Activated T-helper 17 cell treated with anti-CD3 and anti-CD28 coated beads, Interleukin-2, amount 50 U/mL, for 72 hours (primary cell): ENCODE measurements around the gene BCL11A. TPM values are rescaled to one million over a fixed set of nuclear protein-coding genes. Genes with fewer than 3 reads are reported as not detected.

Source experiments
- ATAC-seq: fragments of 150-1000 bp; cut with Tn5 transposase; replicated peaks from 2 replicates; pipeline ENCODE4 v1.10.0; 2021; ENCODE audit warnings: mild to moderate bottlenecking, moderate library complexity
- H3K27ac Mint-ChIP-seq: one replicate; pipeline ENCODE4 v1.8.0; 2022; ENCODE audit warnings: mixed read lengths
- H3K27me3 Mint-ChIP-seq: one replicate; pipeline ENCODE4 v1.8.0; 2022; ENCODE audit warnings: mixed read lengths
- H3K36me3 Mint-ChIP-seq: one replicate; pipeline ENCODE4 v1.8.0; 2022; ENCODE audit warnings: low read depth, mild to moderate bottlenecking, mixed read lengths
- H3K4me1 Mint-ChIP-seq: one replicate; pipeline ENCODE4 v1.8.0; 2022; ENCODE audit warnings: mixed read lengths
- H3K4me3 Mint-ChIP-seq: one replicate; pipeline ENCODE4 v1.8.0; 2022; ENCODE audit warnings: mild to moderate bottlenecking, mixed read lengths
- H3K9me3 Mint-ChIP-seq: one replicate; pipeline ENCODE4 v1.8.0; 2022; ENCODE audit warnings: mixed read lengths
- total RNA-seq, 2 donors: library from RNA; stranded (reverse); gene quantifications; one replicate each; pipeline ENCODE4 v1.2.3, GENCODE V29; 2022

Gene BCL11A
- total RNA-seq, 2 donors from 2014 or later: 0.90 TPM; not detected in 1

DNA sequence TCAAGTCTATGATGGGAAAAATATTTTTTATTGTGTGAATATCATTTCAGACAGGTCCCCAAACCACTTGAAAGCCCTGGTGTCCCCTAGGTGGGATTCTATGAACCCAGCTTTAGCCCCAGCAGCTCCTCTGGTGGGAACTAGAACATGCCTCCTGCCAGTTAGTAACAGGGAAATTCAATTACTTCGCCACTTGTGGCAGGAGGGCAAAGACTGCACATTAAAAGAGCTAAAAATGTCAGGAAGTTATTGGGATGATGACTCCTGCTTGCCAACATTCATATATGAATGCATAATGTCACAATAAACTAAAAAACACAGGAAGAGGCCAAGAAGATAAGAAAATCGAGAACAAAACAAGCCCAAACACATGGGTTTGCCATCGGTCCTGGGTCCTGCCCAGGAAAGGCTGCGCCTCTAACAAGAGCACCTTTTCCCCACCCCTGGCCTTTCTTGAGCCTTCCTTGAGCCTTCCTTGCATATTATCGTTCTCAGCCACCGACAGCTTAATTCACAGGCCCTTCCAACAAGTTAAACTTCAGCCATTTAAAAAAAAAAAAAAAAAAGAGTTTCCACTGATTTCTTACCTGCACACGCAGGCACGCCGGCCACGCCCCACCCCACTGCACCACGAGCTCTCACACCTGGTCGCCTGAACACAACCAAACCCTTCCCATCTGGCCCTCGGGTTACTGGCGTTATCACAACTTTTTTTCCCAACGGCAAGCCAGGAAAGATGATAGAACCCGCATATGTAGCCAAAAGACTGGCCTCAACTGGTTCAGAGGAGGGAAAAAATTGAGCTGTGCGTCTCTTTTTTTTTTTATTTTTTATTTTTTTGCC lies 23.4 kb downstream of the BCL11A start:
- peaks cover 48% of the 10 kb centered on the region for H3K27me3 Mint-ChIP-seq

DNA sequence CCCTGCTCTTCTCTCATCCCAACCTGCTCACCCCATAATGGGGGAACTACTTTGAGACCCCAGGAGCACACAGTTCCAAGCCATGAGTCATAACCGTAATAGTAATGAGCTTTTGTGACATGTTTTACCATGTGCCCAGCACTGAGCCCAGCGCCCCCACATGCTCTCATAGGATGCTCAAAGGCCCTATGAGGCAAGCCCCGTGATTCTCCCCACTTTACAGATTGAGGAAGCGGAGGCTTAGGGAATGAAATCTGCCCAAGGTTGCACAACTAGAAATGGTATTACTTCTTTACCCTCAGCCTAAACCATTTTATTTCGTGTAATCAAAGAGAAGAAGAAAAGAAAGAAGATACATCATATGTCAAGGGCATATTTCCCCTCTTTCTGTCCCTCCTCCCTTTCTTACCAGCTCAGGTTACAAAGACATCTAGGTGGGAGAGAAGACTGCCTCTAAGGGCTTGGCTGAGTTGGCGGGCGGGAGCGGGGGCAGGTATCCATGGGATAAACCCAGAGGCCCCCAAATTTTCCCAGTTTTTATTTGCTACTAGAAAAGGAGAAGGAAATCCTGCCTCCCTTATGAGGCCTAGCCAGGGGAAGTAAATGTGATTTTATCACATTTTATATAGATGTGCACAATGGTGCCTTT lies 24.2 kb downstream of the BCL11A start:
- no peaks in the 10 kb centered on the region for H3K4me1 Mint-ChIP-seq
- H3K9me3 Mint-ChIP-seq: no peaks in the 10 kb centered on the region
- peaks cover 44% of the 10 kb centered on the region for H3K27me3 Mint-ChIP-seq
- no peak overlapping the region for H3K4me3 Mint-ChIP-seq
- no peak overlapping the region for H3K27ac Mint-ChIP-seq
- H3K36me3 Mint-ChIP-seq: no peaks in the 10 kb centered on the region
- ATAC-seq: no peak

More for the DNA sequence above, 23.4 kb downstream of the BCL11A start:
- Mint-ChIP-seq H3K36me3 (no peaks in the 10 kb centered on the region), H3K27ac (no peak overlapping the region), H3K9me3 (no peaks in the 10 kb centered on the region), H3K4me1 (no peaks in the 10 kb centered on the region), H3K4me3 (no peak overlapping the region)
- no peak for ATAC-seq

DNA sequence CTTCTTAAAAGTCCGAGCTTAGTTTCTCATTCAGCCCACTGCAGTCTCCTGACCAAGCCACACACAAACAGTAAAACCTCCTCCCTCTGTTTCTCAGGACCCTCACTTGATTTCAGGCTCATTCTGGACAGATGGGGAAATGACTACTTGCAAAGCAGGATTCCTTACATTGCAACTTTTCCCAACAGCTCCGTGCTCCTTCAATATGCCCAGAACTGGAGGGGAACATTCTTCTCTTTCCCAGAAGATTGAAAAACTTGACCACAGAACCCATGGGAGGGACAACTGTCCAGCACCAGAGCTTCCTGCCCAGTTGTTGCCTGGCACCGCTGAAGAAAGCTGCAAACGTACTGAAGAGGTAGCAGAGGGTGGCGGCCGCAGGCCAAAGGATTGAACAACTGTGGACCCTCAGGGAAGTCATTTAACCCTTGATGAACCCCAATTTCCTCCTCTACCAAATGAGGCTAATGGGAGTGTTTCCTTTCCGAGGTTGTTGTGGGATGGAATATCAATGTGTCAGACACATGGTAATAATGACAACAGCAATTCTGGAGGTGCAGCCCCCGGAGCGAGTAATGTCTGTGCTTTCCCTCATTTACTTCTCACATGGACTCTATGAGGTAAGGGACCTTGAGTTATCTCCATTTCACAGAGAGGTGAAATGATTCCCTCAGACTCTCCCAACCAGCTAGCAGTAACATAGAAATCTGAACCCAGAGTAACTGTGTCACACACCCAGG lies 25.0 kb downstream of the BCL11A start:
- no peak for ATAC-seq
- no peak overlapping the region for H3K27ac Mint-ChIP-seq
- H3K27me3 Mint-ChIP-seq: peaks cover 44% of the 10 kb centered on the region
- H3K36me3 Mint-ChIP-seq: no peaks in the 10 kb centered on the region
- no peaks in the 10 kb centered on the region for H3K9me3 Mint-ChIP-seq
- H3K4me1 Mint-ChIP-seq: no peaks in the 10 kb centered on the region
- no peak overlapping the region for H3K4me3 Mint-ChIP-seq

DNA sequence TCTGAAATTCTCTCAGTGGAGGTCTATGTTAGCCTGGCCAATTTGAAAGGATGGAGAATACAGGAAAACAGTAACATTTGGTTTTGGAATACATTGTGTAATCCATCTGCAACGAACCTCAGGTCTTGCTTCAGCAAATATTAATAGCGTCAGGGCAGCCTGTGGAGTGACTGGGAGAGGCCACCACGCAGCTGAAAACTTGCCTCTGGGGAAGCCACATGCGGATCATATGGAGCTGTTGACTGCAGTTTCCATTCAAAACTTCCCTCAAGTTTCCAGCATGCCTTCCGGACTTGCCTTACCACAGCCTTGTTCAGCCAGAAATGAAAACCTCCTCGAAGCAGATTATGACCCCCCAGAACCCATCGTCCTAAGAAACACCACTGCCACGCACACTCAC lies 25.7 kb downstream of the BCL11A start:
- H3K27me3 Mint-ChIP-seq: peaks cover 40% of the 10 kb centered on the region
- H3K4me3 Mint-ChIP-seq: no peak overlapping the region
- H3K27ac Mint-ChIP-seq: no peak overlapping the region
- no peak for ATAC-seq
- H3K4me1 Mint-ChIP-seq: no peaks in the 10 kb centered on the region
- no peaks in the 10 kb centered on the region for H3K36me3 Mint-ChIP-seq
- no peaks in the 10 kb centered on the region for H3K9me3 Mint-ChIP-seq

DNA sequence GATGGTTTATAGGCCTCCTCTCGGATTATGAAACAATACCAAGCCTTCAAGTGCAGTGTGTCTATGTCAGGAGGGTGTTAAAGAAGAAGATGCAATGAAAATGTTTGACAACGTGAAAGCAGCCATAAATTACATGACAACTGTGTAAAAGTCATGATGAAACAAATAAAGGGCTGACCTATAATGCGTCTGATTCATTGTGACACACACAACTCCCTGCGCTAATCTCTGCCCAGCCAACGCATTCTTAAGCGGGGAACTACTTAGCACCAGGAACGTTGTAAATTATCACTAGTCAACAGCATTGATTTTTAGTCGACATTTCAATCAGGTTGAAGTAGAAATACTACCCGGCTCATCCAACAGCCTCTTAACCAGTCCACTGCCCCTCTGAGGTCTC lies 26.8 kb downstream of the BCL11A start:
- Mint-ChIP-seq H3K27me3 (peaks cover 38% of the 10 kb centered on the region), H3K9me3 (no peaks in the 10 kb centered on the region), H3K4me3 (no peak overlapping the region), H3K36me3 (no peaks in the 10 kb centered on the region), H3K4me1 (no peaks in the 10 kb centered on the region), H3K27ac (no peak overlapping the region)
- no peak for ATAC-seq

DNA sequence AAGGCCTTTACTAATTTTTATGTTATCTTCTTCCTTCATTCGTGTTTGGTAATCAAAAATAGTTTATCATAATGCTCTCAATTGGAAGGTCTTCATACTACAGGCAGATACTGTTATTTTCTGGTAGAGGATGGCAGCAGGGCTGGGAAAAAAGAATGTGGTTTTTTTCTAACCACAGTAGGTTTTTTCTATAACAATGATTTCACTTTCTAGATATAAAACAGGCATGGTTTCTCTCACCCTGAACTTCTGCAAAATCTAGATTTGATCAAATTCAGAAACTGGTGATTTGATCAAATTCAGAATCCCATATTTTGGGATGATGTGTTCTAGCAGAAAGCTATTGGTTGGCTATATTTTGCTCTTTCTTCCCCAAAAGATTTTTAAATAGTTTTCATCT lies 27.6 kb downstream of the BCL11A start:
- Mint-ChIP-seq H3K27ac (no peak overlapping the region), H3K4me3 (no peak overlapping the region), H3K4me1 (no peaks in the 10 kb centered on the region), H3K9me3 (no peaks in the 10 kb centered on the region), H3K27me3 (peaks cover 37% of the 10 kb centered on the region), H3K36me3 (no peaks in the 10 kb centered on the region)
- ATAC-seq: no peak

DNA sequence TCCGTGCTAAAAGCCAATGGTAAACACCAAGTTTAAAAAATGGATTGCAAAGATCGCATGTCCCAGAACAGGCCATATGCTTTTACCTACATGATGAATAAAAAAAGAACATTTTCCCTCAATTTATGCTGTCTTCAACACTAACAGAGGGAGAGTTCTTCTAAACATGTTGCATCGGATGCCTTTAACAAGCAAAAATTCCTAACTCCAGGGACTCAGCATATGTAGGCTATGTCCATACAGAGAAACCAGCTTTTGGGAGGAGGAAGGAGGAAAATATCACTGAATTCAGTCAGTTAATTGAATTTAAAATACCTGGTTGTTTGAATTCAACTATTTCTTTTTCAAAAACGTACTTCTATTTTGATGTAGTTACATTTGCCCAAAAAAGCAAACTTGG lies 28.6 kb downstream of the BCL11A start:
- ATAC-seq: no peak
- Mint-ChIP-seq H3K27me3 (peaks cover 28% of the 10 kb centered on the region), H3K9me3 (no peaks in the 10 kb centered on the region), H3K4me3 (no peak overlapping the region), H3K4me1 (no peaks in the 10 kb centered on the region), H3K27ac (no peak overlapping the region), H3K36me3 (no peaks in the 10 kb centered on the region)

DNA sequence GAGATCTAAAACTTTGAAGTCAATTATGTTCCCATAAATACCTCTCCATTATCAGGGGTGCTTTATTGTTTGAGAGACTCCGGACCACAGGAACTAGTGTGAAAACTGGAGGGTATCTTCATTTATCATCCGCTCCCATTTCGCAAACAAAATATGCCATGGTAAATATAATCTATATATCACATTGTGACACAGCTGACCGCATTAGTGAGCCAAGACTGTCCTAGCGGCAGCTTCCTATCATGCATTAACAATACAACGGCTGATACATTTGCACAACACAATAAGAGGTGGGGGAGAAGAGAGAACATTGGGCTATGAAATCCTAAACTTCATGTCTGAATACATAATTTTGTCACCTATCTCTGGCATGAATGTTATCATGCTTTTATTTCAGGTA lies 29.5 kb downstream of the BCL11A start:
- H3K27ac Mint-ChIP-seq: no peak overlapping the region
- ATAC-seq: no peak
- H3K9me3 Mint-ChIP-seq: no peaks in the 10 kb centered on the region
- no peaks in the 10 kb centered on the region for H3K4me1 Mint-ChIP-seq
- peaks cover 22% of the 10 kb centered on the region for H3K27me3 Mint-ChIP-seq
- no peaks in the 10 kb centered on the region for H3K36me3 Mint-ChIP-seq
- H3K4me3 Mint-ChIP-seq: no peak overlapping the region

DNA sequence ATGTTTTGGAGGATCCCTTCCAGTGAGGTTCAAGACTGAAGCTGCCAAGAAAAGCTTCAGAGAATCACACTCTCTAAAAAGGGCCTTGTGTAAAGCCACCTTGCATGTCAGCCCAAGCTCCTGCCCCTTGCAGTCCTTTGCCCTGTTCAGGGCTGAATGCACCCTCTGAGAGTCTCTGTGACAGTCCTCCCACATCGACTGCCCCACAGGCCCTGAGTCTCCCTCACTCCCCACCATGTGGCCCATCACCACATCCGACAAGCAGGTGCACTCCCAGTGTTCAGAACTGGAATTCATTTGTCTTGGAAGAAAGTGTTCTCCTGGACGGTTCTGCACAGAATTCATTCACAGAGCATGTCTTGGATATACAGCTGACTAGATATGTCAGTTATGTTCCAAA lies 31.0 kb downstream of the BCL11A start:
- ATAC-seq: no peak
- no peaks in the 10 kb centered on the region for H3K4me1 Mint-ChIP-seq
- no peaks in the 10 kb centered on the region for H3K9me3 Mint-ChIP-seq

DNA sequence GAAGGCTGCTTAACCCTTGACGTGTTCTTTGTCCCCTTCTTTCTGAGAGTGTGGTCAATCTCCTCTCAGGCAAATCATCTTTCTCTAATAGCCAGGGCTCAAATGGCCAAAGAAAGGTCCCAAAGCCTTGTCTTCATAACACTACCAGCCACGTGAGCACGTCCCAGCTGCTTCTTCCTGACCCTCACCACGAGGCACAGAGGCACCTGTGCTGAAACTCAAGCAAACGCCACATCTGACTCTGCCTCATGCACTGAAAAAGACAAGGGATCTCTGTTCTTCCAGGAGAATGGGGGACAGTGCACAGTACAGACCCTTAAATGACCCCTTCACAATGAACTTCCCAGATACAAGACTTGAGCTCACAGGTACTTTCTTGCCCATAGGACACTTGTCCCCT lies 31.8 kb downstream of the BCL11A start:
- Mint-ChIP-seq H3K4me1 (no peaks in the 10 kb centered on the region), H3K9me3 (no peaks in the 10 kb centered on the region), H3K4me3 (no peak overlapping the region), H3K27ac (no peak overlapping the region), H3K27me3 (peaks cover 16% of the 10 kb centered on the region), H3K36me3 (no peaks in the 10 kb centered on the region)
- no peak for ATAC-seq

More for the DNA sequence above, 31.0 kb downstream of the BCL11A start:
- H3K4me3 Mint-ChIP-seq: no peak overlapping the region
- no peaks in the 10 kb centered on the region for H3K36me3 Mint-ChIP-seq
- no peak overlapping the region for H3K27ac Mint-ChIP-seq
- H3K27me3 Mint-ChIP-seq: peaks cover 17% of the 10 kb centered on the region

DNA sequence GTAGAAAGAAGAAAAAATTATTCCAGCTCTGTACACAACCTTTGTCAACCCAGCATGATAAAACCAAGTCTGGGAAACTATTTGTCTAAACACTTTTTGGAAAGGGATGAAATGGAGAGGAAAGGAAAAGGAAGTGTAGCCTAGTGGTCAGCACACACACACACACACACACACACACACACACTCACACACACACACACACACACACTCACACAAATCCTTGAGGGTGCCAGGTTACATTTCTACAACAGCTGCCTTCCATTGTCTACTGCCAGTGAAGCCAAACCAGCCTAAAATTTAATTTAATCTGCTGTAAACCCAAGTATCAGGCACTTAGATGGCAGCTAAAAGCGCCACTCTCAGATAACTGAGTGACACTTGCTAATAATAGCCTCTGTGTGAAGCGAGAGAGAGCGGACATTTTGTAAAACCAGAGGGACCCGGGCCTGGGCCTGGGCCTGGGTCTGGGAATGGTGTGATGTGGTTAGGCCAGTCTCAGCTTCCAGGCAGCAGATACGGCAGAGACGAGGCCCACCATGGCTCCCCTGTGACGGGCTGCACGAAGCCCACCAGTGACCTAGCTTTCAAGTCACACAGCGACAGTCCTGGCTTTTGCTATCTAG lies 32.4 kb downstream of the BCL11A start:
- Mint-ChIP-seq H3K4me1 (no peaks in the 10 kb centered on the region), H3K27ac (no peak overlapping the region), H3K4me3 (no peak overlapping the region), H3K9me3 (no peaks in the 10 kb centered on the region), H3K36me3 (no peaks in the 10 kb centered on the region), H3K27me3 (peaks cover 21% of the 10 kb centered on the region)
- no peak for ATAC-seq

DNA sequence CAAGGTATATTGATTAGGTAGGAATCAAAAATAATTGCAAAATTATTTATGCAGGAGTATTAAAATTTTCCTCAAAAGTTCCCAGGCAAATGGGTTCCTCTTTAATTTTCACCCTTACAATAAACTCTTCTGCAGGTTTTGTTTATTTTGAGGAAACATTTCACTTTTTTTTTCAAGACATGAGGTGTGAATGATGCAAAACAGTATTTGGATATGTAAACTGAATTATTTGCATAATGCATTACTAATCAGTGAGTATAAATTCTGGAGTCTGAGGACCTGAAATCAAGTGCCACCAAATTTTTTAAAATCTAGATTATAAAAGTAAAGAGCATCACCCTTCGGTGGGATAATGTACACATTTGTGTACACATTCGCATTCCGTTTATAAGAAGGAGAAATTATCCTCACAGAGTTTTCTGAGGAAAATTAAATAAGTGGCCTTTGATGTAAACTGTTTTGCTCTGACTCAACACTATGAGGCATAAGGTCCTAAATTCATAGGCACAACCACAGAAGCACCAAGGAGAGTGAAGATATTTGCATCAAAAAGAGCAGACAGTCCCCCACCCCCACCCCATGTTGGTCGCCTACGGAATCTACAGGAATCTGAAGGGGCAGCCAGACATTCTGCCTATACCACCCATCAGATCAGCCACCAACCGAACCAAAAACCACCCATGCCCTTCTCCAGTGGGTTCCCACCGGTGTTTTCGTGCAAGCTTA lies 33.1 kb downstream of the BCL11A start:
- no peak for ATAC-seq
- Mint-ChIP-seq H3K4me3 (no peak overlapping the region), H3K27ac (no peak overlapping the region), H3K36me3 (no peaks in the 10 kb centered on the region), H3K9me3 (no peaks in the 10 kb centered on the region), H3K27me3 (peaks cover 25% of the 10 kb centered on the region), H3K4me1 (no peaks in the 10 kb centered on the region)

DNA sequence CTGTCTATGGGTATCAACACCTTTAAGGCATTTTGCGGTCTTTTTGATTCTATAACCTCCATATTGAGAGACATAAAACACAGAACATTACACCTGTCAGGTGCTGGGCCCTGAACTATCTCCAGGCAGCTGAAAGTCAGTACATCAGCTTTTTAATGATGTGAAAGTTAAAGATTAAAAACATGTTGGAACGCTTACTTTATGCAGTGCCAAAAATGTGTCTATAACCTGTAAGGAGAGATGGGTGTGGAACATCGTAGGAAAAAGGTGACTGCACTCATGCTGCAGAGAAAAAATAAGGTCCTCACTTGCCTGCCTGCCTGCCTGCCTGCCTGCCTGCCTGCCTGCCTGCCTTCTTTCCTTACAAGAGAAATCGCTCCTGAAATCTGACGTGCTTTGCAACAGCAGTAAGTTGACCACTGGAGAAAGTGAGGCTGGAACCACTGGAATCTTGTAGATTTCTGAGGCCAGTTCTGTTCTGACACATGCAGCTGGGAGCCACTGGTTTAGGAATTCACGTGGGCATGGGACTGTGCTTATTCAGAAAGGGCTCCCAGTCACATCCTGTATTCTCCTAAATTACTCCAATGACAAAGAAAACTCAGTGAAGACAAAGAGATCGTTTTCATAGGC lies 34.1 kb downstream of the BCL11A start:
- Mint-ChIP-seq H3K27me3 (peaks cover 29% of the 10 kb centered on the region), H3K4me1 (no peaks in the 10 kb centered on the region), H3K4me3 (no peak overlapping the region), H3K36me3 (no peaks in the 10 kb centered on the region), H3K27ac (no peak overlapping the region), H3K9me3 (no peaks in the 10 kb centered on the region)
- ATAC-seq: no peak
